ENCODE measurements around the gene THSD4.

DNA sequence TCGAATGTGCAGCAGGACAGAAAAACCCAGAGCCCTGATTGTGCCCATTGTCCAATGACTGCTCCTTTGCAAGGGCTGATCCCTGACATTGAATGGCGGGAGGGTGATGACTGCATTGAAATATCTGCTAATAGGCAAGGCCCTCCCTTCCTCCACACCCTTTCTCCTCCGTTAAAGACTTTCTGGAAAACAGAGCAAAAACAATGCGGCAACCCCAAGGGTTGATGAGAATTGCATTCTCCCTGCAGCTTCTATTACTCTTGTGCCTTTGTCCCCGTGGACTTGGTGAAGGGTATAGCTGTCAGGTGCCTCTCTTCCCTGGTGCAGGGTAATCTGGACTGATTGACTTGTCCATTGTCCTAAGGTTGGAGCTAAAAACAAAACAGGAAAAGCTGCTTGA, 71.8 kb downstream of the THSD4 start:
- no peak for TF ChIP-seq EP300 (IDR thresholded peaks at IDR 0.05)
- TF ChIP-seq, protein P1, sequence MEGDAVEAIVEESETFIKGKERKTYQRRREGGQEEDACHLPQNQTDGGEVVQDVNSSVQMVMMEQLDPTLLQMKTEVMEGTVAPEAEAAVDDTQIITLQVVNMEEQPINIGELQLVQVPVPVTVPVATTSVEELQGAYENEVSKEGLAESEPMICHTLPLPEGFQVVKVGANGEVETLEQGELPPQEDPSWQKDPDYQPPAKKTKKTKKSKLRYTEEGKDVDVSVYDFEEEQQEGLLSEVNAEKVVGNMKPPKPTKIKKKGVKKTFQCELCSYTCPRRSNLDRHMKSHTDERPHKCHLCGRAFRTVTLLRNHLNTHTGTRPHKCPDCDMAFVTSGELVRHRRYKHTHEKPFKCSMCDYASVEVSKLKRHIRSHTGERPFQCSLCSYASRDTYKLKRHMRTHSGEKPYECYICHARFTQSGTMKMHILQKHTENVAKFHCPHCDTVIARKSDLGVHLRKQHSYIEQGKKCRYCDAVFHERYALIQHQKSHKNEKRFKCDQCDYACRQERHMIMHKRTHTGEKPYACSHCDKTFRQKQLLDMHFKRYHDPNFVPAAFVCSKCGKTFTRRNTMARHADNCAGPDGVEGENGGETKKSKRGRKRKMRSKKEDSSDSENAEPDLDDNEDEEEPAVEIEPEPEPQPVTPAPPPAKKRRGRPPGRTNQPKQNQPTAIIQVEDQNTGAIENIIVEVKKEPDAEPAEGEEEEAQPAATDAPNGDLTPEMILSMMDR (IDR thresholded peaks at IDR 0.05) = no peak

Measured in suprapubic skin (tissue), 3 donors.